Glomerular visceral epithelial cell (primary cell): ENCODE results near the gene ETDC.

ENCODE experiments used
- DNase-seq: peaks from one replicate; pipeline ENCODE4 v3.0.0-alpha.2; 2016; ENCODE audit errors: extremely low spot score

Gene ETDC

DNA sequence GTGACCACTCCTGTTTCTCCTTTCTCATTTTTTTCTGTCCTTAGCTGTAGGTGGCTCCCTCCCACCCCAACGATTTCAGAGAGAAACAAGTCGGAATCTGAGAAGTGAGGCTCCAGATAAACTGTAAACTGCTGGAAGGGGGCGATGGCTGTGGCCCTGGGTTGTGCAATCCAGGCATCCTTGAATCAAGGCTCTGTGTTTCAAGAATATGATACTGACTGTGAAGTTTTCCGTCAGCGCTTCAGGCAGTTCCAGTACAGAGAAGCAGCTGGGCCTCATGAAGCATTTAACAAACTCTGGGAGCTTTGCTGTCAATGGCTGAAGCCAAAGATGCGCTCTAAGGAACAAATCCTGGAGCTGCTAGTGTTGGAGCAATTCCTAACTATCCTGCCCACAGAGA is 37.7 kb downstream of the ETDC start:
- DNase-seq = no peak

DNA sequence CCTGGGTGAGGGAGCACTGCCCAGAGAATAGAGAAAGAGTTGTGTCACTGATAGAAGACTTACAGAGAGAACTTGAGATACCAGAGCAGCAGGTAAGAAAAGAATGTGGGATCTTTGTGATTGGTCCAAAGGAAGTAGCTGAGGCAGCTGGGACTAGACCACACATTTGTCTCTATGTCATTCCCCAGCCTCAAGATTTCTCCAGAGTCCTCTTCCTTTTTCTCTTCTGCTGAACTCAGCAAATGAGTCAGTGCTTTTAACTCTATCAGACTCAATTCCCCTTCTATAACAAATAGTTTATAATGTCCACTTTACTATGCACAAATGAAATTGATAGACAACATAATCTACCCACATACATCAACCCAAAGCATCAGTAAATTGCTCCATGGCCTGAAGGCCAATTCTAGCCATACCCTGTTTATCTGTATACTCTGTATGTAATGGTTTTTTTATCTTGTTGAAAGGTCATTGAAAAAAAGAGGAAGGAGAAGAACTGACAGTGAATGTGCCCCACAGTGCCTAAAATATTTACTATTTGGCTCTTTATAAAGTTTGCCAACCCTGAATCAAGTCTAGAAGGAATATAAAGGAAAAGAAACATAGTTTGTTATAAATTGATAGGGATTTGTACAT is 38.2 kb downstream of the ETDC start:
- no peak for DNase-seq

DNA sequence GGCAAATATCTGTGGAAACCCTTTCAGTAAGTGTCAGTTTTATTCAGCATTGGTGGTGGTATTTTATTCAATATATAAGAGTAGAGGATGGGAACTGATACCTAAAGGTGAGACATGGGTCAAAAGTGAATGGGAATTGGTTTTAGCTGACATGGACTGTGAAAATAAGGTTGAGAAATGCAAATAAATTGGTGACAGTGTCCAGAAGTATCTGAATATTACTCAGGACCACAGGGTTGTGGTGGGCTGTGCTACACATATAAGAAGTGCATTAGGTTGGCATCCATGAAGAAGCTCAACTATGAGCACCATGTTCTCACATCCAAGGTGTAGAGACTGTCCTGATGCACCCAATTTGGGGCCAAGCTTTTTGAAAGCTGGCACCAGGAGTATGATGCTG is 45.0 kb downstream of the ETDC start:
- no peak for DNase-seq
